ENCODE data around the gene MXRA7.

The MXRA7 gene

DNA sequence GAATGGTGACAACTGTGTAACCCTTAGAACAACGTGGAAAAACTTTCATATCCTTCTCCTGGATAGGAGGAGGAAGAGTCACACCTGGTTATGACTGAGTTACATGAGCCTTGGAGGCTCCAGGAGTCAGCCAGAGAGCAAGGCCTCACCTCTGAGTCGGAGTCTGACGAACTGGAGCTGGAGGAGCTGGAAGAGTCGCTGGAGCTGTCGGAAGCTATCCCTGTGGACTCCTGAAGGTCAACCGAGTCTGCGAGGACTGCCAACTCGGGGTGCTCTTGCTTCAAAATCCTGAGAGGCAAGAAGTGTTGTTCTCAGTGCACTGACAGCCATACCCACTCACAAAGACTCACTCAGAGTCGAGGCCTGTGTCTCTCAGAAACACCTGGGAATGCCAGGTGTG is 9.4 kb upstream of the MXRA7 start:
- DNase-seq (ENCODE audit: low spot score) = no peak
- in situ Hi-C loops (cut with MboI; ENCODE audit: low pct_unique_long_range_greater_than_20kb, low sequenced_read_pairs, unreplicated experiment) = no loop called here
- TF ChIP-seq, protein P1, sequence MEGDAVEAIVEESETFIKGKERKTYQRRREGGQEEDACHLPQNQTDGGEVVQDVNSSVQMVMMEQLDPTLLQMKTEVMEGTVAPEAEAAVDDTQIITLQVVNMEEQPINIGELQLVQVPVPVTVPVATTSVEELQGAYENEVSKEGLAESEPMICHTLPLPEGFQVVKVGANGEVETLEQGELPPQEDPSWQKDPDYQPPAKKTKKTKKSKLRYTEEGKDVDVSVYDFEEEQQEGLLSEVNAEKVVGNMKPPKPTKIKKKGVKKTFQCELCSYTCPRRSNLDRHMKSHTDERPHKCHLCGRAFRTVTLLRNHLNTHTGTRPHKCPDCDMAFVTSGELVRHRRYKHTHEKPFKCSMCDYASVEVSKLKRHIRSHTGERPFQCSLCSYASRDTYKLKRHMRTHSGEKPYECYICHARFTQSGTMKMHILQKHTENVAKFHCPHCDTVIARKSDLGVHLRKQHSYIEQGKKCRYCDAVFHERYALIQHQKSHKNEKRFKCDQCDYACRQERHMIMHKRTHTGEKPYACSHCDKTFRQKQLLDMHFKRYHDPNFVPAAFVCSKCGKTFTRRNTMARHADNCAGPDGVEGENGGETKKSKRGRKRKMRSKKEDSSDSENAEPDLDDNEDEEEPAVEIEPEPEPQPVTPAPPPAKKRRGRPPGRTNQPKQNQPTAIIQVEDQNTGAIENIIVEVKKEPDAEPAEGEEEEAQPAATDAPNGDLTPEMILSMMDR (IDR thresholded peaks at IDR 0.05; ENCODE audit: extremely low read depth, insufficient read depth, missing control alignments) = no peak

DNA sequence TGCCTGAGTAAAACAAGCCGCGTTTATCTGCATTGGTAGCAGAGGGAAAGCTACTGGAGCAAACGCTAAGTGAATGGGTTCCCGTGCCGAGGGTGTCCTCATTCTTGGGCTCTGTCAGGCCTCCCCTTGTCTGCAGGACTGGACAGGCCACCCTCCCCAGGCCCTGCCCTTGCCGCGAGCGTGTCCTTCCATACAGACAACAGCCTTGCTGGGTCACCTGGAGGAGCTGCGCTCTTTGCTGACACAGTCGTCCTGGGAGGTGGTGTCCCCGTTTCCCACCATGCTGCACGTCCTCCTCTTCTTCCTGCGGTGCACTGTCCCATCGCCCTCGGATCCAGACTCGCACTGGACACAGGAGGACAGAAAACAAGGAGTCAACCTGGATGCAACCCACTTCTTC is 7.8 kb upstream of the MXRA7 start:
- TF ChIP-seq, protein P1 (IDR thresholded peaks at IDR 0.05; ENCODE audit: extremely low read depth, insufficient read depth, missing control alignments) = no peak
- no peak for DNase-seq (ENCODE audit: low spot score)
- in situ Hi-C loops (cut with MboI; ENCODE audit: low pct_unique_long_range_greater_than_20kb, low sequenced_read_pairs, unreplicated experiment) = no loop called here

DNA sequence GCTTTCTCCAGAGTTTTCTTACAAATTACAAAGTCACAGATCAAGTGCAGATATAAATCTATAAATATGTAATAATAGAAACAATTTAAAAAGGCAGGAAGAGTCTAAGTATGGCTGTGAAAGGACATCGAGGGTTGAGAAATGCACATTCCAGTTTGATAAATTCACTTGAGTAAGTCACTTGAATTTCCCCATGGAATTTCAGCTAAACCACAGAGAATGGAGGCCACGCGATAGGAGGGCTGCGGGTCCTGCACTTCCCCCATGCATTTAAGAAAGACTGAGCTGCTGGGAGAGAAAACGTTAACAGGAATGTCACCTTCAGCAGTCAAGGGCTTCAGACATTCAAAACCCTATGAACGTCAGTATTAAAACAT is 6.1 kb upstream of the MXRA7 start:
- DNase-seq (ENCODE audit: low spot score) = no peak
- in situ Hi-C loops (cut with MboI; ENCODE audit: low pct_unique_long_range_greater_than_20kb, low sequenced_read_pairs, unreplicated experiment) = no loop called here
- TF ChIP-seq, protein P1 (IDR thresholded peaks at IDR 0.05; ENCODE audit: extremely low read depth, insufficient read depth, missing control alignments) = no peak

DNA sequence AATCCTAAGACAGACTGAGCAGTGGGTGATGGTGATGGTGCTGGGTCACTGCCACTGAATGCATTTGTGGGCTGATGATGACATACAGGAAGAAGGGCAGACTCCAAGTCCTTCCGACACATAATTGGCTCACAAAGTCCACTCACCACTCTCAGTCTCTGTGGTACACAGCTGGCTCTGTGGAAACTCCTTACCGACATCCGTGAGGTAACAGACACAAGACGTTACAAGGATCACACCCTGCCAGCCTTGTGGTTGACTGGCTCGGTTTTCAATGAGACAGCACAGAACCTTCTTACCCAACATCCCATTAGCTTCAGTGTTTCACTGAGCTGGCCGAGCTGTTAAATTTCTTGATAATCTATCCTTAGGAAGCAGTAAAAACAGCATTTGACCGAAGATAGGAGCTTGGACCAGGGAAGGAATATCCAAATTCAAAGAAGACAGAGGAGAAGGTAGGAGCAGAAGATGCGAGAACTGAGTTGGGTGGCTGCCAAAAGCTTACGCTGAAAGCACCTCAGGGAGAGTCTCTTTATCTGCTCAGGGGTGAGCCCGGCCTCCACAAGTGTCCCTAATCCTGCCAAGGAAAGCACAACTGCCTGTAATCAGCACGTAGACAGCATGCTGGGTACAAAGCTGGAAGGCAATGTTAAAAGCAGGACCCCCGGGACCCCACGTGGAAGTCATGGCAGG is 5.5 kb upstream of the MXRA7 start:
- in situ Hi-C loops (cut with MboI; ENCODE audit: low pct_unique_long_range_greater_than_20kb, low sequenced_read_pairs, unreplicated experiment) = no loop called here
- no peak for DNase-seq (ENCODE audit: low spot score)
- TF ChIP-seq, protein P1 (IDR thresholded peaks at IDR 0.05; ENCODE audit: extremely low read depth, insufficient read depth, missing control alignments) = no peak

DNA sequence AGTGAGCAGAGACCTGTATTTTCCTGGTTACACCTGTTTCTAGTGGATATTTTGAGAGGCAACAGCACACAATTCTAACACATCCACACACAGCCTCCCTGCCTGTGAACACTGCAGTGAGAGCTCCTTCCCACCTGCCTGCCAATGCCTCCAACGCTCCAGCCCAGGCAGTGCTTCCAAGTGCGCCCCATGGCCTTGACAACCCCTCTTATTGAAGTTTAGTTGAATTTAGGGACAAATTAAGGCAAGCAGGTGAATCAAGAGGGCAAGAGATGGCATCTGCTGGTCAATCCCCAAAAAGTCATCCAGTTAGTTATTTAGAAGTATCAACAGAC is 4.7 kb upstream of the MXRA7 start:
- TF ChIP-seq, protein P1 (IDR thresholded peaks at IDR 0.05; ENCODE audit: extremely low read depth, insufficient read depth, missing control alignments) = no peak
- in situ Hi-C loops (cut with MboI; ENCODE audit: low pct_unique_long_range_greater_than_20kb, low sequenced_read_pairs, unreplicated experiment) = no loop called here
- DNase-seq (ENCODE audit: low spot score) = no peak

DNA sequence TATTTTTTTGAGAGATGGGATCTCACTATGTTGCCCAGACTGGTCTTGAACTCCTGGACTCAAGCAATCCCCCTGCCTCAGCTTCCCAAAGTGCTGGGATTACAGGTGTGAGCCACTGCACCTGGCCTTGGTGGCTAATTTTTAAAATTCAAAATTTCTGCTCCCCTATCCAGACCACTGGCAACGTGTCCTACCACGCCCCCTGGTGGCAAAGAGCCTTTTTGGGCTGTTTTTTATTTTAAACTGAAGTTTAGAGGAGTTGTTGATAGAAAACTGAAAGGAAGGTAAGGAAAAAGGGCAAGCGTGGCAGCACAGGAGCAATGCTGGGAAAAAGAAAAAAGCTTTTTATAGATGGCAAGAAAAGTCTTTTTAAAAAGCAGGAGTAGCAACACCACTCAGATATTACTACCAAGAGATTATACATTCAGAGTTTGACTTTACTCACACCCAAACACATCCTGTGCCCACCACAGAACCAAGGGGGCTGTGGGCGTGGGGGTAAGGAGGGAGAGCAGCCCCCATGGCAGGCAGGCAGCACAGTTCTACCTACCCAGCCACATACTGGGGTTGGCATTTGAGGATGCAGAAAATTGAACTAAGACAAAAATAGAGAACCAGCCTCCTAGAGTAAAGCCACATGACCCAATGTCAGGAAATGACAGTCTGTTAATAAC is 4.2 kb upstream of the MXRA7 start:
- in situ Hi-C loops (cut with MboI; ENCODE audit: low pct_unique_long_range_greater_than_20kb, low sequenced_read_pairs, unreplicated experiment) = no loop called here
- TF ChIP-seq, protein P1 (IDR thresholded peaks at IDR 0.05; ENCODE audit: extremely low read depth, insufficient read depth, missing control alignments) = peak; percentile 81
- peak; percentile 68 for DNase-seq (ENCODE audit: low spot score)

All from GM13977 (cell line).